Measurements from ENCODE around the gene XRCC1. TPM values are rescaled to one million over a fixed set of nuclear protein-coding genes. Genes with fewer than 3 reads are reported as not detected.
A peak's percentile ranks its signal among the peaks of the same experiment; 100 is the strongest.

Gene XRCC1
- total and polyA plus RNA-seq, 3 experiments from 2014 or later: 31.4 to 37.2 (median 37.0) TPM

DNA sequence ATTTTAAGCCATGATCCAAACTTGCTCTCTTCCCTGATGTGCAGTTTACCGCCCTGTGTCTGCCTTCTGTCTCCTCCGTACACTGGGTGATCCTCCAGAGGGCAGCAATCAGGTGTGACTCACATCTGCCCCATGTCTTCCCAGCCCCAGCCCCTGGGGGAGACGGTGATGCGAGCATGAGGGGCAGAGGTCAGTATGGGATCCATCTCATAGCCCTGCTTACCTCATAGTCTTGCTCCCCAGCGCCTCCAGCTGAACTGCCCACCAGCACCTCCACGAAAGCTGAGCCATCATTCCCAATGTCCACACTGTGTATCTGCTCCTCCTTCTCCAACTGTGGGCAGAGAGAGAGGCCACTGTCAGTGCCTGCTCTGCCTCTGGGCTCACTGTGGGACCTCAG lies 14.6 kb downstream of the XRCC1 start:
- ChIA-PET CTCF (interaction anchor here (1.3 to 5.8 kb wide), 2 partner anchors 24 to 34 kb away, joined by 3 to 34 read pairs; partner anchors contain the start of genes IRGQ and ZNF576), POLR2A (no interaction called here)
- Histone ChIP-seq H3K36me3 (ENCODE audit: insufficient read depth, low read length) (peaks cover 10% of the 10 kb centered on the region), H3K27me3 (ENCODE audit: insufficient read depth, low read length, poor library complexity, severe bottlenecking) (no peaks in the 10 kb centered on the region), H3K9me3 (ENCODE audit: low read length) (no peaks in the 10 kb centered on the region), H3K27ac (ENCODE audit: low read depth, low read length) (no peak overlapping the region), H3K4me1 (ENCODE audit: insufficient read depth, low read length) (peaks cover 47% of the 10 kb centered on the region), H3K4me3 (ENCODE audit: low read length) (no peak overlapping the region)
- Mint-ChIP-seq H3K27ac (peak overlapping the region in 7 of 8 donors; percentile 33 to 95 (median 89)), H3K27me3 (peaks cover 0 to 3% of the 10 kb centered on the region in 2 donors), H3K9me3 (no peaks in the 10 kb centered on the region), H3K36me3 (peaks cover 0 to 28% (median 11%) of the 10 kb centered on the region in 3 donors), H3K4me3 (peak overlapping the region in 1 of 7 donors; percentile 61), H3K4me1 (peaks cover 45 to 56% (median 55%) of the 10 kb centered on the region in 3 donors)
- no peak for DNase-seq

DNA sequence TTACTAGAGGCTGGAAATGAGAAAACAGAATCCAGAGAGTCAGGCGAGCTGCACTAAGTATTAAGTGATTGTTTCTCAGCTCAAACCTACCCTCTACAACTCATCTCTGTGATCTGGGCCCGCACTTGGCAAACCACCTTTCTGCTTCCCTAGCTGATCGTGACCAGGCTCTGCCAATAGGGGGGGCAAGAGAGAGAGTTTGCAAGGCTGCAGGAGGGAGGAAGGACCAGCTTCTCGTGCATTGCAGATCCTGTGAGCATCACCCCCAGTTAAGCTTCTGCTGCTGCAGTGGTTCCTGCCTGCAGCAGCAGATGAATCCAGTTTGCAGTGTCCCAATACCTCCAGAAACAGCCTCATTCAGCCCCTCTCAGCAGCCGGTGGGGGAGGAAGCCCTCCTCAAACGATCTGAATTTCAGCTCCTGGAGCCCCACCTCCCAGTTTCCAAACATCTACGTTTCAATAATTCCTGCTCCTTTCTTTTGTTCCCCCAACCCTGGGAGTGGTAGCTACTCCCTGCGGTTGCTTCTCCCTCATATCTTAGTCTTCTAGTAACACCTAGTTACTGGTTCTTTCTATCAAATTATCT lies 20.0 kb downstream of the XRCC1 start:
- H3K27ac ChIP-seq (ENCODE audit: low read depth, low read length): no peak overlapping the region
- peaks cover 9% of the 10 kb centered on the region for H3K4me1 ChIP-seq (ENCODE audit: insufficient read depth, low read length)
- H3K9me3 ChIP-seq (ENCODE audit: low read length): no peaks in the 10 kb centered on the region
- H3K27ac Mint-ChIP-seq: peak overlapping the region; percentile 25 to 86 (median 58)
- no peaks in the 10 kb centered on the region for H3K9me3 Mint-ChIP-seq
- peak overlapping the region in 1 of 7 donors; percentile 28 for H3K4me3 Mint-ChIP-seq
- no peak overlapping the region for H3K4me3 ChIP-seq (ENCODE audit: low read length)
- CTCF ChIA-PET: interaction anchor here (0.6 to 6.9 kb wide), 33 partner anchors 8 to 123 kb away, joined by 3 to 124 read pairs (median 5); partner anchors contain the start of genes ETHE1, IRGQ, PHLDB3 and PINLYP
- POLR2A ChIA-PET: interaction anchor here (0.9 to 1.5 kb wide), 4 partner anchors 22 to 199 kb away, joined by 3 to 23 read pairs (median 4); partner anchors contain the start of genes IRGQ, ZNF575 and ZNF576
- H3K4me1 Mint-ChIP-seq: peaks cover 16 to 20% (median 18%) of the 10 kb centered on the region in 3 donors
- peaks cover 43% of the 10 kb centered on the region for H3K36me3 ChIP-seq (ENCODE audit: insufficient read depth, low read length)
- H3K27me3 ChIP-seq (ENCODE audit: insufficient read depth, low read length, poor library complexity, severe bottlenecking): no peaks in the 10 kb centered on the region
- H3K36me3 Mint-ChIP-seq: peaks cover 5 to 62% (median 8%) of the 10 kb centered on the region in 3 donors
- peak; percentile 74 to 87 (median 77) for DNase-seq
- no peaks in the 10 kb centered on the region for H3K27me3 Mint-ChIP-seq

DNA sequence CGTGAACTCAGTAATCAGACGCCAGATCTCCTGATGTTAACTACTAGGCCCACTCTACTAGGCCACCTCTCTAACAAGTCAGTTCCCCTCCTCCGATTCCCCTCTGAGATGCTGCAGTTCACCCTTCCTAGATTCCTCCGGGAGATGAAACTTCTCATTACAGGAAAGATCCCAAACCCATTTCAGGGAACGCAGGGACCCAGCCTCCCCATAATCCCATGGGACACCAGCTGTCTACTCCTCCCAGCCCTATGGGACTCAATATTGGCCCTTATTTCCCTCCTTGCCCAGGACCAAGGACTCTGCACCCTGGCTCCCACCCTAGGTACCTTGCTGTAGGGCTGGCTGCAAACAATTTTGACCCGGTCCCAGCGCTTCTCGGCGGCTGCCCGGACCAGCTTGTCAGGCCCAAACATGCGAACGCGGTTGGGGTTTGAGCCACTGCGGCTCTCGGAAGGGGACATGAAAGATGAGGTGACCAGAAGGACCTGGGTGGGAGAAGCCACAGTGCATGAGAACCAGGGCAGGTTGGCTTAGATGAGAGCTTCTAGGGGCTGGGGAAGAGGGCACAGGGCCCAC lies 20.9 kb downstream of the XRCC1 start:
- Histone ChIP-seq H3K9me3 (ENCODE audit: low read length) (no peaks in the 10 kb centered on the region), H3K27me3 (ENCODE audit: insufficient read depth, low read length, poor library complexity, severe bottlenecking) (no peaks in the 10 kb centered on the region), H3K27ac (ENCODE audit: low read depth, low read length) (no peak overlapping the region), H3K4me1 (ENCODE audit: insufficient read depth, low read length) (peaks cover 9% of the 10 kb centered on the region), H3K36me3 (ENCODE audit: insufficient read depth, low read length) (peaks cover 43% of the 10 kb centered on the region), H3K4me3 (ENCODE audit: low read length) (no peak overlapping the region)
- H3K36me3 Mint-ChIP-seq: peaks cover 5 to 67% (median 12%) of the 10 kb centered on the region in 3 donors
- H3K4me3 Mint-ChIP-seq: no peak overlapping the region
- H3K27me3 Mint-ChIP-seq: no peaks in the 10 kb centered on the region
- peak overlapping the region in 5 of 8 donors; percentile 23 to 90 (median 72) for H3K27ac Mint-ChIP-seq
- CTCF ChIA-PET: interaction anchor here (0.6 to 6.9 kb wide), 29 partner anchors 8 to 122 kb away, joined by 3 to 124 read pairs (median 5); partner anchors contain the start of genes ETHE1, IRGQ, PHLDB3 and PINLYP
- peaks cover 14 to 17% (median 15%) of the 10 kb centered on the region in 3 donors for H3K4me1 Mint-ChIP-seq
- POLR2A ChIA-PET: interaction anchor here (1.3 to 1.5 kb wide), 2 partner anchors 21 to 41 kb away, joined by 5 to 23 read pairs; partner anchors contain the start of genes IRGQ, ZNF575 and ZNF576
- no peak for DNase-seq
- H3K9me3 Mint-ChIP-seq: no peaks in the 10 kb centered on the region

DNA sequence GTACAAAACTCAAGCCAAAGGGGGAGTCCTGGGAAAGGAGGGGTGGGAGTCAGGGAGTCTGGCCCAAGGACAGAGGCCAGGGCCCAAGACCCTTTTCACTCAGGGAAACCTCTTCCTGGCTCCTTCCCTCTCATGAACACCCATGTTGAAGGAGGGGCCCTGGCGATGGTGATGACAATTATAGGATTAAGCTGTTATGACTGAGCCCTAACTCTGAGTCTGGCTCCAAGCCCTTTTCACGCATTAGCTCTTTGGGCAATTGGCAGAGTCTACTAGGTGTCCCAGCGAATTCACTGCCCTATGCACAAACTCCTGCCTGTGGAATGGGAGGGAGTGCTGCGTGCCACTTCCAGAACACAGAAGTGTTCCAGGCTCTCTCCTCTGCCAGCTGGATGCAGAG lies 21.7 kb downstream of the XRCC1 start:
- H3K4me1 Mint-ChIP-seq: peaks cover 14 to 16% (median 14%) of the 10 kb centered on the region in 3 donors
- Histone ChIP-seq H3K27me3 (ENCODE audit: insufficient read depth, low read length, poor library complexity, severe bottlenecking) (no peaks in the 10 kb centered on the region), H3K4me3 (ENCODE audit: low read length) (no peak overlapping the region), H3K4me1 (ENCODE audit: insufficient read depth, low read length) (peaks cover 9% of the 10 kb centered on the region), H3K27ac (ENCODE audit: low read depth, low read length) (no peak overlapping the region), H3K9me3 (ENCODE audit: low read length) (no peaks in the 10 kb centered on the region), H3K36me3 (ENCODE audit: insufficient read depth, low read length) (peaks cover 43% of the 10 kb centered on the region)
- H3K4me3 Mint-ChIP-seq: no peak overlapping the region
- no peaks in the 10 kb centered on the region for H3K27me3 Mint-ChIP-seq
- ChIA-PET POLR2A (interaction anchor here (0.6 kb wide), 1 partner anchor 109 kb away, joined by 3 read pairs; no protein-coding TSS in a partner anchor), CTCF (interaction anchor here (1.2 to 6.9 kb wide), 5 partner anchors 10 to 42 kb away, joined by 4 to 124 read pairs (median 22); partner anchors contain the start of genes IRGQ, ZNF575 and ZNF576)
- H3K36me3 Mint-ChIP-seq: peaks cover 5 to 69% (median 12%) of the 10 kb centered on the region in 3 donors
- H3K27ac Mint-ChIP-seq: peak overlapping the region in 2 of 8 donors; percentile 29 to 72
- H3K9me3 Mint-ChIP-seq: no peaks in the 10 kb centered on the region
- no peak for DNase-seq

DNA sequence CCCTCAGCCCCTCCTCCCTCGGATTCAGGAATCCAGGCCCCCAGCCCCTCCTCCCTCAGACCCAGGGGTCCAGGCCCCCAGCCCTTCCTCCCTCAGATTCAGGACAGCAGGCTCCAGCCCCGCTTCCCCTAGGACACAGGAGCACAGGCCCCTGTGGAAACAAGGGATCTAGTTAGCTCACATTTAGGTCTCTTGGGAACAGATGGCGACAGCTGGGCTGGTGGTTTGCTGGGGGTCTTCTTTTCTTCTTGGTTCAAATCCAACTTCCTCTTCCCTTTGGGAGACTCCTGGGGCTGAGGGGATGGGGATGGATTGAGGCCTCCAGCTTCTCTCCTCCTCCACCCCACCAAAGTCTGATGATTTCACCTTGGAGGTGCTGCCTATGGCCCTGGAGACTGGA lies 22.7 kb downstream of the XRCC1 start:
- H3K4me1 Mint-ChIP-seq: peaks cover 14 to 16% (median 14%) of the 10 kb centered on the region in 3 donors
- no peaks in the 10 kb centered on the region for H3K9me3 Mint-ChIP-seq
- POLR2A ChIA-PET: no interaction called here
- no peak overlapping the region for H3K4me3 Mint-ChIP-seq
- Histone ChIP-seq H3K4me1 (ENCODE audit: insufficient read depth, low read length) (peaks cover 9% of the 10 kb centered on the region), H3K27me3 (ENCODE audit: insufficient read depth, low read length, poor library complexity, severe bottlenecking) (no peaks in the 10 kb centered on the region), H3K36me3 (ENCODE audit: insufficient read depth, low read length) (peaks cover 38% of the 10 kb centered on the region), H3K27ac (ENCODE audit: low read depth, low read length) (no peak overlapping the region), H3K9me3 (ENCODE audit: low read length) (no peaks in the 10 kb centered on the region), H3K4me3 (ENCODE audit: low read length) (no peak overlapping the region)
- H3K36me3 Mint-ChIP-seq: peaks cover 5 to 66% (median 11%) of the 10 kb centered on the region in 3 donors
- no peak for DNase-seq
- H3K27me3 Mint-ChIP-seq: no peaks in the 10 kb centered on the region
- peak overlapping the region in 1 of 8 donors; percentile 76 for H3K27ac Mint-ChIP-seq
- CTCF ChIA-PET: interaction anchor here (4.8 to 6.9 kb wide), 2 partner anchors 18 to 43 kb away, joined by 36 to 124 read pairs; partner anchors contain the start of genes IRGQ, ZNF575 and ZNF576

DNA sequence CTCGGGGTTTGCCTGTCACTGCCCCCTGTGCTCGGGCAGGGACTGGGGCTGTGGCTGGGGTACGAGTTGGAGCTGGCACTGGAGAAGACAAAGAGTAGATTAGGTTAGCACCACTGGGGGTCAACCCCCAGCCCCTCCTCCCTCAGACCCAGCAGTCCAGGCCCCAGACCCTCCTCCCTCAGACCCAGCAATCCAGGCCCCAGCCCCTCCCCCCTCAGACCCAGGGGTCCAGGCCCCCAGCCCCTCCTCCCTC lies 23.2 kb downstream of the XRCC1 start:
- Histone ChIP-seq H3K4me3 (ENCODE audit: low read length) (no peak overlapping the region), H3K27me3 (ENCODE audit: insufficient read depth, low read length, poor library complexity, severe bottlenecking) (no peaks in the 10 kb centered on the region), H3K27ac (ENCODE audit: low read depth, low read length) (no peak overlapping the region), H3K36me3 (ENCODE audit: insufficient read depth, low read length) (peaks cover 34% of the 10 kb centered on the region), H3K4me1 (ENCODE audit: insufficient read depth, low read length) (peaks cover 9% of the 10 kb centered on the region), H3K9me3 (ENCODE audit: low read length) (no peaks in the 10 kb centered on the region)
- no peak for DNase-seq
- CTCF ChIA-PET: interaction anchor here (4.8 to 6.9 kb wide), 2 partner anchors 18 to 43 kb away, joined by 36 to 124 read pairs; partner anchors contain the start of genes IRGQ, ZNF575 and ZNF576
- H3K9me3 Mint-ChIP-seq: no peaks in the 10 kb centered on the region
- POLR2A ChIA-PET: no interaction called here
- no peaks in the 10 kb centered on the region for H3K27me3 Mint-ChIP-seq
- H3K36me3 Mint-ChIP-seq: peaks cover 5 to 63% (median 8%) of the 10 kb centered on the region in 3 donors
- H3K27ac Mint-ChIP-seq: no peak overlapping the region
- peaks cover 14 to 16% (median 14%) of the 10 kb centered on the region in 3 donors for H3K4me1 Mint-ChIP-seq
- no peak overlapping the region for H3K4me3 Mint-ChIP-seq

DNA sequence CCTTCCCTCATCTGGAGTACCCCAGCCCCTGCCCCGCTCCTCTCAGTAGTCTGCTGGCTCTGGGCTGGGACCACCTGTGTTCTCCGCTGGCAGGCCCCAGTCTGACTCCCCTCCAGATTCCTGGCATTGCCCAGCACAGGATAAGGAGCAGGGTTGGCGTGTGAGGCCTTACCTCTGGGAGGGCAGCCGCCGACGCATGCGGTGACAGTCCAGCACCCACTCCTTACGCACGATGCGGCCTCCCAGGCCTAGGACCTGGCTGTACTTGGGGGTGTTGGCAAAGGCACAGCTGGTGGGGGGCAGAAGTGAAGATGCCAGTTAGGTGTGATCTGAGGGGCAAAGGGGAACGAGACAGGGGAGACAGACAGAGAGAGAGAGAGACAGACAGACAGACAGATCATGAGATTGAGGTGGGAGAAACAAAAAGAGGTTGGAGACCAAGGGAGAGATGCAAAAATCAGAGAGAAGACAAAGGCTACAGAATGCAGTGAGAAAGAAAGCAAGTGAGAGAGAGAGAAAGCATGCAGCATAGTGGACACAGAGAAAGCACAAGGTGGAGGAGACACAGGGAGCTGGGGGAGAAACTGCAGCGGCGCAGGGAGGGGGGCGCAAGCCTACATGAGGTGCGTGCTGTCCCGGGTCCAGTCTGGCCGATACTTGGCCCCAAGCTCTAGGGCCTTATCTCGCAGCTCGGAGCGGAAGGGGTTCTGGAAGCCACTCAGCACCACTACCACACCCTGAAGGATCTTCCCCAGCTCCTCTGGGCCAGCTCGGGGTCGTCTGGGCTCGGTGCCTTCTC lies 23.7 kb downstream of the XRCC1 start:
- peak overlapping the region in 3 of 8 donors; percentile 53 to 95 (median 63) for H3K27ac Mint-ChIP-seq
- H3K4me1 Mint-ChIP-seq: peaks cover 14 to 16% (median 14%) of the 10 kb centered on the region in 3 donors
- Histone ChIP-seq H3K4me3 (ENCODE audit: low read length) (no peak overlapping the region), H3K27me3 (ENCODE audit: insufficient read depth, low read length, poor library complexity, severe bottlenecking) (no peaks in the 10 kb centered on the region), H3K4me1 (ENCODE audit: insufficient read depth, low read length) (peaks cover 9% of the 10 kb centered on the region), H3K27ac (ENCODE audit: low read depth, low read length) (no peak overlapping the region), H3K9me3 (ENCODE audit: low read length) (no peaks in the 10 kb centered on the region), H3K36me3 (ENCODE audit: insufficient read depth, low read length) (peaks cover 34% of the 10 kb centered on the region)
- peaks cover 5 to 63% (median 8%) of the 10 kb centered on the region in 3 donors for H3K36me3 Mint-ChIP-seq
- no peaks in the 10 kb centered on the region for H3K27me3 Mint-ChIP-seq
- DNase-seq: no peak
- no peak overlapping the region for H3K4me3 Mint-ChIP-seq
- H3K9me3 Mint-ChIP-seq: no peaks in the 10 kb centered on the region
- ChIA-PET CTCF (interaction anchor here (6.9 kb wide), 1 partner anchor 44 kb away, joined by 124 read pairs; the partner anchor contains the start of genes IRGQ and ZNF576), POLR2A (no interaction called here)

All from CD8-positive, alpha-beta memory T cell (primary cell).